ENCODE data around the gene ATP2B2. TPM values are rescaled to one million over a fixed set of nuclear protein-coding genes. Genes with fewer than 3 reads are reported as not detected.

Gene ATP2B2
- total and polyA plus RNA-seq, 2 of the 8 experiments (the other 6 are each of a cell fraction or from before 2014, with no cell fraction given), result 0.14 to 1.2 TPM

GRCh38 chr3:10371167-10371566, 134.2 kb downstream of the ATP2B2 start:
- WGBS, 2 experiments (ENCODE audit: extremely low coverage in 1 of 2, insufficient coverage in 1 of 2, insufficient read length in 1 of 2, insufficient replicate concordance in 2 of 2, low coverage in 1 of 2, low lambda C conversion rate in 2 of 2, missing lambda C conversion rate in 1 of 2), result 100% methylated on average over 3 of the region's 3 CpGs; no CpG with 5 or more reads in 1 of the 2 experiments
- no peak overlapping the region for H4K91ac ChIP-seq (replicated peaks; ENCODE audit: insufficient read length, low read length)
- no peak overlapping the region for H3K4me3 ChIP-seq (ENCODE audit: extremely low read depth in 1 of 4, insufficient read depth in 2 of 4, low read depth in 3 of 4, low read length in 4 of 4)
- H3K36me3 ChIP-seq (ENCODE audit: control insufficient read depth in 2 of 4, insufficient read depth in 4 of 4, low read length in 3 of 4), result no peaks in the 10 kb centered on the region
- CTCF ChIA-PET (ENCODE audit: partially characterized antibody), result interaction anchor here (1.3 to 1.6 kb wide), 3 partner anchors 27 to 74 kb away, joined by 3 to 5 read pairs (median 5); no protein-coding TSS in a partner anchor
- no peak overlapping the region for H2BK20ac ChIP-seq (ENCODE audit: low read length)
- FAIRE-seq (no peak), DNase-seq (ENCODE audit: low read depth in 1 of 2, low spot score in 2 of 2) (no peak)
- no peak overlapping the region for H3K27ac ChIP-seq (ENCODE audit: low read depth, low read length)
- H4K5ac ChIP-seq (ENCODE audit: insufficient read length, low read depth, low read length), result no peak overlapping the region
- H3K14ac ChIP-seq (ENCODE audit: insufficient read length), result no peak overlapping the region
- H2BK12ac ChIP-seq (ENCODE audit: low read depth, low read length), result peak overlapping the region; percentile 13; the same call in 1 of the 2 replicates
- H3K27me3 ChIP-seq (replicated peaks in 1 of 4; ENCODE audit: control insufficient read depth in 3 of 4, extremely low read depth in 1 of 4, insufficient read depth in 3 of 4, low read length in 3 of 4), result no peaks in the 10 kb centered on the region; a peak in 2 of 7 replicates
- no peaks in the 10 kb centered on the region for H4K20me1 ChIP-seq (replicated peaks in 1 of 2; ENCODE audit: control insufficient read depth in 1 of 2, insufficient read depth in 2 of 2, low read length in 2 of 2)
- peaks cover 6% of the 10 kb centered on the region; the same call in 1 of the 2 replicates for H3K23me2 ChIP-seq (ENCODE audit: low read depth, low read length)
- H4K8ac ChIP-seq (ENCODE audit: extremely low read depth, insufficient read depth, low read length), result no peak overlapping the region
- no peak overlapping the region for H3K23ac ChIP-seq (ENCODE audit: insufficient read length)
- peak overlapping the region; percentile 50; the same call in 1 of the 2 replicates for H2BK15ac ChIP-seq (ENCODE audit: low read length)
- H3K18ac ChIP-seq (ENCODE audit: extremely low read depth, low read length), result no peak overlapping the region
- H2AK5ac ChIP-seq (ENCODE audit: low read depth, low read length), result no peak overlapping the region
- H3K4me1 ChIP-seq (replicated peaks in 1 of 4; ENCODE audit: control insufficient read depth in 3 of 4, insufficient read depth in 4 of 4, low read length in 3 of 4), result peaks cover 0 to 9% (median 2%) of the 10 kb centered on the region in 4 experiments; a peak in 4 of 7 replicates
- H2BK5ac ChIP-seq (ENCODE audit: low read depth, low read length), result no peak overlapping the region; the same call in 1 of the 2 replicates
- no peak overlapping the region for H3K56ac ChIP-seq (replicated peaks; ENCODE audit: insufficient read length, low read depth, low read length)
- H3K9me3 ChIP-seq (ENCODE audit: insufficient read depth in 2 of 2, low read depth in 1 of 2, low read length in 1 of 2), result peaks cover 0 to 4% of the 10 kb centered on the region in 2 experiments; a peak in 1 of 4 replicates
- H3K4ac ChIP-seq (replicated peaks; ENCODE audit: insufficient read length, low read depth, low read length), result no peak overlapping the region
- H3K9ac ChIP-seq (replicated peaks in 1 of 4; ENCODE audit: extremely low read depth in 1 of 4, low read depth in 3 of 4, low read length in 3 of 4), result no peak overlapping the region
- no peaks in the 10 kb centered on the region for H3K79me1 ChIP-seq (ENCODE audit: low read depth, low read length)
- H3K79me2 ChIP-seq (ENCODE audit: control insufficient read depth in 1 of 2, insufficient read depth in 2 of 2, low read length in 2 of 2), result no peaks in the 10 kb centered on the region
- no peak overlapping the region for H3K4me2 ChIP-seq (ENCODE audit: insufficient read depth in 1 of 2, low read depth in 2 of 2, low read length in 2 of 2)
- POLR2A ChIA-PET (ENCODE audit: partially characterized antibody), result no interaction called here
- H2BK120ac ChIP-seq (replicated peaks; ENCODE audit: low read depth, low read length), result no peak overlapping the region
- no peak overlapping the region for H2AFZ ChIP-seq (ENCODE audit: low read length)
- no peak for TF ChIP-seq EP300 (IDR thresholded peaks at IDR 0.05; ENCODE audit: borderline replicate concordance in 1 of 2, low read depth in 2 of 2, low read length in 2 of 2)
- TF ChIP-seq SIX5 (IDR thresholded peaks at IDR 0.05; ENCODE audit: low read depth, low read length), result no peak
- no peak for TF ChIP-seq TBP (IDR thresholded peaks at IDR 0.05; ENCODE audit: low read depth, low read length)
- no peak for TF ChIP-seq POU5F1 (IDR thresholded peaks at IDR 0.05; ENCODE audit: low read depth, low read length)
- no peak for TF ChIP-seq KDM4A (IDR thresholded peaks at IDR 0.05; ENCODE audit: low read depth, low read length, severe bottlenecking)
- TF ChIP-seq SIRT6 (IDR thresholded peaks at IDR 0.05; ENCODE audit: low read length), result no peak
- TF ChIP-seq, protein P1, sequence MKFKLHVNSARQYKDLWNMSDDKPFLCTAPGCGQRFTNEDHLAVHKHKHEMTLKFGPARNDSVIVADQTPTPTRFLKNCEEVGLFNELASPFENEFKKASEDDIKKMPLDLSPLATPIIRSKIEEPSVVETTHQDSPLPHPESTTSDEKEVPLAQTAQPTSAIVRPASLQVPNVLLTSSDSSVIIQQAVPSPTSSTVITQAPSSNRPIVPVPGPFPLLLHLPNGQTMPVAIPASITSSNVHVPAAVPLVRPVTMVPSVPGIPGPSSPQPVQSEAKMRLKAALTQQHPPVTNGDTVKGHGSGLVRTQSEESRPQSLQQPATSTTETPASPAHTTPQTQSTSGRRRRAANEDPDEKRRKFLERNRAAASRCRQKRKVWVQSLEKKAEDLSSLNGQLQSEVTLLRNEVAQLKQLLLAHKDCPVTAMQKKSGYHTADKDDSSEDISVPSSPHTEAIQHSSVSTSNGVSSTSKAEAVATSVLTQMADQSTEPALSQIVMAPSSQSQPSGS (IDR thresholded peaks at IDR 0.05; ENCODE audit: low read length), result no peak
- TF ChIP-seq TAF7 (optimal IDR thresholded peaks at IDR 0.05; ENCODE audit: borderline replicate concordance, low read depth, low read length), result no peak
- no peak for TF ChIP-seq CEBPB (IDR thresholded peaks at IDR 0.05; ENCODE audit: low read depth, low read length)
- no peak for TF ChIP-seq ASH2L (IDR thresholded peaks at IDR 0.05; ENCODE audit: low read length)
- no peak for TF ChIP-seq GABPA (IDR thresholded peaks at IDR 0.05; ENCODE audit: borderline replicate concordance, insufficient read depth, low read length)
- TF ChIP-seq MAFK (IDR thresholded peaks at IDR 0.05; ENCODE audit: low read depth, low read length), result no peak

Measured in H1 (cell line).